GM12892 (cell line): ENCODE data around the gene LRMDA.

Experiments
- POLR2A ChIP-seq: IDR thresholded peaks from 2 replicates; pipeline ENCODE4 v1.6.1; 2011; ENCODE audit warnings: low read depth, low read length, control low read depth
- POLR2AphosphoS5 ChIP-seq: IDR thresholded peaks from 2 replicates; pipeline ENCODE4 v1.6.1; 2011; ENCODE audit warnings: low read depth, low read length, control low read depth
- TAF1 ChIP-seq: IDR thresholded peaks from 2 replicates; pipeline ENCODE4 v1.6.1; 2011; ENCODE audit warnings: low read depth, mild to moderate bottlenecking, control low read depth, low read length, borderline replicate concordance

GRCh38 chr10:75652146-75652740, 220.8 kb downstream of the LRMDA start:
- TF ChIP-seq POLR2AphosphoS5 (no peak), POLR2A (no peak), TAF1 (no peak)
